ENCODE data around the gene MYPN.

DNA sequence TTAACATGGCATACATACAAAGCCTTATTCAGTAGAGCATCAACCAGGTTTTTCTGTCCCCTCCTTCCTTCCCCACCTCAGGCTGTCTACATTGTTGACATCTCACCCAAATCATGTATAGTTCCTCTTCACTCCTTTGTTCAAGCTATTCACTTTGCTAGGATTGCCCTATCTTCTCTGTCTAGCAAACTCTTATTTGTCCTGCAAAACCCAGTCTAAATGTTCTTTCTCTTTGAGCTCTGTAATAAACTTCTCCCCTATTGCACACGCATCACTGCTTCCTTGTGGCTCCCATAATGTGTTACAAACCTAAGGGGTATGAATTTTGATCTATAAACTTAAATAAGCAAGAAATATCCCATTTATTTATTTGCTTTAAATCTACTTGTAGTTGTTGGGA is 36.8 kb downstream of the MYPN start:
- TF ChIP-seq, protein P1, sequence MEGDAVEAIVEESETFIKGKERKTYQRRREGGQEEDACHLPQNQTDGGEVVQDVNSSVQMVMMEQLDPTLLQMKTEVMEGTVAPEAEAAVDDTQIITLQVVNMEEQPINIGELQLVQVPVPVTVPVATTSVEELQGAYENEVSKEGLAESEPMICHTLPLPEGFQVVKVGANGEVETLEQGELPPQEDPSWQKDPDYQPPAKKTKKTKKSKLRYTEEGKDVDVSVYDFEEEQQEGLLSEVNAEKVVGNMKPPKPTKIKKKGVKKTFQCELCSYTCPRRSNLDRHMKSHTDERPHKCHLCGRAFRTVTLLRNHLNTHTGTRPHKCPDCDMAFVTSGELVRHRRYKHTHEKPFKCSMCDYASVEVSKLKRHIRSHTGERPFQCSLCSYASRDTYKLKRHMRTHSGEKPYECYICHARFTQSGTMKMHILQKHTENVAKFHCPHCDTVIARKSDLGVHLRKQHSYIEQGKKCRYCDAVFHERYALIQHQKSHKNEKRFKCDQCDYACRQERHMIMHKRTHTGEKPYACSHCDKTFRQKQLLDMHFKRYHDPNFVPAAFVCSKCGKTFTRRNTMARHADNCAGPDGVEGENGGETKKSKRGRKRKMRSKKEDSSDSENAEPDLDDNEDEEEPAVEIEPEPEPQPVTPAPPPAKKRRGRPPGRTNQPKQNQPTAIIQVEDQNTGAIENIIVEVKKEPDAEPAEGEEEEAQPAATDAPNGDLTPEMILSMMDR (IDR thresholded peaks at IDR 0.05): no peak
- TF ChIP-seq POLR2A (IDR thresholded peaks at IDR 0.05): no peak
